Sigmoid colon (tissue), 7 donors: Measurements from ENCODE around the gene DUSP28. TPM values are rescaled to one million over a fixed set of nuclear protein-coding genes. Genes with fewer than 3 reads are reported as not detected.
A peak's percentile ranks its signal among the peaks of the same experiment; 100 is the strongest.

Experiments
- DNase-seq: peaks from one replicate; pipeline ENCODE4 v3.0.0-alpha.2; 2019
- H3K27ac ChIP-seq, 4 donors: fragments of 200-600 bp; sonication (generic); one replicate each; pipeline ENCODE4 v1.5.1; 2016 to 2019; ENCODE audit warnings: mild to moderate bottlenecking in 1 of 4
- H3K27me3 ChIP-seq, 3 donors: fragments of 200-600 bp; sonication (generic); one replicate each; pipeline ENCODE4 v1.5.1; 2019; ENCODE audit warnings: mild to moderate bottlenecking in 1 of 3
- H3K36me3 ChIP-seq, 4 donors: fragments of 200-600 bp; sonication (generic); one replicate each; pipeline ENCODE4 v1.5.1; 2016 to 2019
- H3K4me1 ChIP-seq, 4 donors: fragments of 200-600 bp; sonication (generic); one replicate each; pipeline ENCODE4 v1.5.1; 2017 to 2019
- H3K4me3 ChIP-seq, 4 donors: fragments of 200-600 bp; sonication (generic); one replicate each; pipeline ENCODE4 v1.5.1; 2017 to 2019; ENCODE audit warnings: mild to moderate bottlenecking in 2 of 4, moderate library complexity in 1 of 4
- H3K9me3 ChIP-seq, 4 donors: fragments of 200-600 bp in 3 of 4; sonication (generic) in 3 of 4; one replicate each; pipeline versions ENCODE4 v1.5.1 to v1.6.1; 2013 to 2019
- CTCF ChIP-seq, 4 experiments: fragments of 450-650 bp in 3 of 4; fragments of 200-600 bp in 1 of 4; IDR thresholded peaks; one replicate each; pipeline ENCODE4 v1.5.1; 2016 to 2019; ENCODE audit warnings: antibody characterized with exemption in 4 of 4, mild to moderate bottlenecking in 3 of 4, moderate library complexity in 2 of 4
- EP300 ChIP-seq, 4 donors: sonication (generic); formaldehyde crosslinking; IDR thresholded peaks; one replicate each; pipeline ENCODE4 v1.6.1; 2017; ENCODE audit warnings: antibody characterized with exemption in 4 of 4
- POLR2A ChIP-seq, 2 donors: fragments of 450-650 bp; IDR thresholded peaks; one replicate each; pipeline ENCODE4 v1.6.1; 2016; ENCODE audit warnings: antibody characterized with exemption in 2 of 2, mild to moderate bottlenecking in 2 of 2, moderate library complexity in 2 of 2
- POLR2AphosphoS5 ChIP-seq, 4 donors: sonication (generic); formaldehyde crosslinking; IDR thresholded peaks; one replicate each; pipeline ENCODE4 v1.6.1; 2017; ENCODE audit warnings: antibody characterized with exemption in 4 of 4
- WGBS, 2 donors: extraction: QIAGEN DNeasy Blood & Tissue Kit; methylation state at CpG; one replicate each; pipeline ENCODE4 v1.1.7; 2013; 5-methylcytosine and 5-hydroxymethylcytosine counted together
- intact Hi-C: fragments of 100-400 bp; cut with DNase I; formaldehyde crosslinking; loops from one replicate; pipeline ENCODE4 v1.15.1; 2023
- polyA plus RNA-seq, 3 donors: library from polyadenylated mRNA; stranded (reverse); fragments of 200-250 nt; gene quantifications; one replicate each; pipeline ENCODE4 v1.2.3, GENCODE V29; 2013
- total RNA-seq, 4 donors: library from RNA; depleted of rRNA; stranded (reverse); fragments of >200 nt; gene quantifications; one replicate each; pipeline ENCODE4 v1.1.0, GENCODE V29; 2016
- donor health status: healthy with polysubstance abuse.
- donor health status: Bipolar disorder and iron deficiency.
- donor health status: healthy.

DUSP28 gene
- total and polyA plus RNA-seq, 7 donors: 4.6 to 10.2 (median 5.4) TPM

- Histone ChIP-seq H3K9me3 (no peaks in the 10 kb centered on the region), H3K27ac (no peak overlapping the region), H3K36me3 (peaks cover 0 to 41% (median 19%) of the 10 kb centered on the region in 4 donors), H3K27me3 (no peaks in the 10 kb centered on the region), H3K4me1 (peaks cover 0 to 32% (median 25%) of the 10 kb centered on the region in 4 donors), H3K4me3 (no peak overlapping the region)
- no peak for TF ChIP-seq POLR2A (IDR thresholded peaks at IDR 0.05)
- TF ChIP-seq EP300 (IDR thresholded peaks at IDR 0.05): no peak
- no peak for TF ChIP-seq CTCF (IDR thresholded peaks at IDR 0.05)
- no peak for TF ChIP-seq POLR2AphosphoS5 (IDR thresholded peaks at IDR 0.05)
- DNase-seq: peak; percentile 54
- 97% methylated on average over 21 of the region's 21 CpGs for WGBS, 2 donors
- intact Hi-C loops: no loop called here
Observed at GRCh38 chr2:240590681-240591111, 30.5 kb downstream of the DUSP28 start.

GRCh38 chr2:240591226-240591625, 31.1 kb downstream of the DUSP28 start:
- Histone ChIP-seq H3K36me3 (peaks cover 0 to 41% (median 19%) of the 10 kb centered on the region in 4 donors), H3K4me1 (peaks cover 0 to 35% (median 29%) of the 10 kb centered on the region in 4 donors), H3K9me3 (no peaks in the 10 kb centered on the region), H3K27me3 (no peaks in the 10 kb centered on the region), H3K27ac (no peak overlapping the region), H3K4me3 (no peak overlapping the region)
- peak; percentile 37 for DNase-seq
- TF ChIP-seq POLR2A (IDR thresholded peaks at IDR 0.05) (no peak), CTCF (IDR thresholded peaks at IDR 0.05) (no peak), EP300 (IDR thresholded peaks at IDR 0.05) (no peak), POLR2AphosphoS5 (IDR thresholded peaks at IDR 0.05) (no peak)
- WGBS, 2 donors: 92 to 94% methylated on average over 6 of the region's 6 CpGs
- intact Hi-C loops: no loop called here

GRCh38 chr2:240591784-240592183, 31.6 kb downstream of the DUSP28 start:
- H3K4me3 ChIP-seq: no peak overlapping the region
- peak; percentile 52 for DNase-seq
- WGBS, 2 donors: 96% methylated on average over 13 of the region's 13 CpGs
- H3K27me3 ChIP-seq: no peaks in the 10 kb centered on the region
- peaks cover 0 to 40% (median 35%) of the 10 kb centered on the region in 4 donors for H3K4me1 ChIP-seq
- peaks cover 0 to 41% (median 19%) of the 10 kb centered on the region in 4 donors for H3K36me3 ChIP-seq
- H3K27ac ChIP-seq: no peak overlapping the region
- H3K9me3 ChIP-seq: no peaks in the 10 kb centered on the region
- TF ChIP-seq POLR2A (IDR thresholded peaks at IDR 0.05) (no peak), EP300 (IDR thresholded peaks at IDR 0.05) (no peak), POLR2AphosphoS5 (IDR thresholded peaks at IDR 0.05) (no peak), CTCF (IDR thresholded peaks at IDR 0.05) (no peak)
- intact Hi-C loops: no loop called here

GRCh38 chr2:240593026-240593702, 33.0 kb downstream of the DUSP28 start:
- WGBS, 2 donors: 93 to 94% methylated on average over 20 of the region's 20 CpGs
- Histone ChIP-seq H3K4me1 (peaks cover 0 to 38% (median 29%) of the 10 kb centered on the region in 4 donors), H3K9me3 (no peaks in the 10 kb centered on the region), H3K27ac (no peak overlapping the region), H3K4me3 (no peak overlapping the region), H3K36me3 (peaks cover 0 to 47% (median 22%) of the 10 kb centered on the region in 4 donors), H3K27me3 (no peaks in the 10 kb centered on the region)
- no peak for TF ChIP-seq CTCF (IDR thresholded peaks at IDR 0.05)
- intact Hi-C loops: no loop called here
- peak; percentile 46 for DNase-seq
